GM12878 (cell line): ENCODE measurements around the gene UBE2G2. TPM values are rescaled to one million over a fixed set of nuclear protein-coding genes. Genes with fewer than 3 reads are reported as not detected.

Source experiments
- CTCF ChIP-seq, 3 experiments: IDR thresholded peaks in 2 of 3; conservative IDR thresholded peaks in 1 of 3; 2 replicates each; pipeline ENCODE4 v1.5.1; 2011; ENCODE audit warnings: low read depth in 3 of 3, low read length in 3 of 3, mild to moderate bottlenecking in 3 of 3, control low read depth in 2 of 3, moderate library complexity in 2 of 3, inconsistent platforms in 1 of 3, mixed read lengths in 1 of 3; ENCODE audit not compliant: control insufficient read depth in 2 of 3, insufficient read depth in 1 of 3; ENCODE audit errors: extremely low read depth in 1 of 3
- ETV6 ChIP-seq, 2 experiments: fragments of 450-650 bp in 1 of 2; IDR thresholded peaks in 1 of 2; conservative IDR thresholded peaks in 1 of 2; 2 replicates each; pipeline ENCODE4 v1.6.1; 2014; ENCODE audit warnings: antibody characterized with exemption in 1 of 2, borderline replicate concordance in 1 of 2, low read depth in 1 of 2, mild to moderate bottlenecking in 1 of 2, moderate library complexity in 1 of 2
- GABPA ChIP-seq: IDR thresholded peaks from 2 replicates; pipeline ENCODE4 v1.6.1; 2014; ENCODE audit warnings: antibody characterized with exemption, low read depth, mild to moderate bottlenecking, inconsistent platforms
- HCFC1 ChIP-seq: fragments of 150-350 bp; IDR thresholded peaks from 2 replicates; pipeline ENCODE4 v1.6.1; 2014; ENCODE audit warnings: low read length
- MEF2A ChIP-seq: IDR thresholded peaks from 2 replicates; pipeline ENCODE4 v1.6.1; 2011; ENCODE audit warnings: low read depth, mild to moderate bottlenecking, low read length, moderate library complexity; ENCODE audit not compliant: insufficient read depth
- NFYB ChIP-seq: IDR thresholded peaks from 2 replicates; pipeline ENCODE4 v1.6.1; 2011; ENCODE audit warnings: low read depth, mild to moderate bottlenecking, low read length, improper control_type of control experiment, moderate library complexity; ENCODE audit not compliant: insufficient read depth
- POLR2A ChIP-seq: IDR thresholded peaks from 2 replicates; pipeline ENCODE4 v1.6.1; 2011; ENCODE audit warnings: low read depth, mild to moderate bottlenecking, low read length
- SREBF1 ChIP-seq: IDR thresholded peaks from 2 replicates; pipeline ENCODE4 v1.6.1; 2012; ENCODE audit warnings: mild to moderate bottlenecking, low read length
- polyA plus RNA-seq, 11 experiments: library from polyadenylated mRNA; depleted of rRNA in 4 of 11; unstranded in 6 of 11; stranded (reverse) in 5 of 11; fragments of >200 nt; fragmentation: Nextera tagmentation in 4 of 11; fragmentation: Illumina TruSeq in 1 of 11; extraction: Ambion mirVana in 4 of 11; extraction: Trizol in 1 of 11; gene quantifications; 1 replicate in 1 of 11; 2 replicates in 10 of 11; pipeline versions ENCODE4 v1.2.1 to v1.2.3, GENCODE V29; 2011 to 2016; ENCODE audit warnings: inconsistent platforms in 2 of 11, missing spikeins in 2 of 11, low read depth in 1 of 11
- total RNA-seq, 4 experiments: library from RNA; depleted of rRNA in 3 of 4; stranded (reverse); fragments of >200 nt in 3 of 4; fragmentation: Illumina TruSeq in 1 of 4; extraction: Trizol in 1 of 4; gene quantifications; 2 replicates each; pipeline versions ENCODE4 v1.2.1 to v1.2.3, GENCODE V29; 2013 to 2021
- TF ChIP-seq, protein P1 (sequence below): fragments of 150-350 bp; IDR thresholded peaks from 2 replicates; pipeline ENCODE4 v1.6.1; 2016; ENCODE audit warnings: low read depth, low read length

UBE2G2 gene
- total and polyA plus RNA-seq, 10 of the 15 experiments (the other 5 are each of a cell fraction or from before 2014, with no cell fraction given), result 27.0 to 139 (median 75.9) TPM

DNA sequence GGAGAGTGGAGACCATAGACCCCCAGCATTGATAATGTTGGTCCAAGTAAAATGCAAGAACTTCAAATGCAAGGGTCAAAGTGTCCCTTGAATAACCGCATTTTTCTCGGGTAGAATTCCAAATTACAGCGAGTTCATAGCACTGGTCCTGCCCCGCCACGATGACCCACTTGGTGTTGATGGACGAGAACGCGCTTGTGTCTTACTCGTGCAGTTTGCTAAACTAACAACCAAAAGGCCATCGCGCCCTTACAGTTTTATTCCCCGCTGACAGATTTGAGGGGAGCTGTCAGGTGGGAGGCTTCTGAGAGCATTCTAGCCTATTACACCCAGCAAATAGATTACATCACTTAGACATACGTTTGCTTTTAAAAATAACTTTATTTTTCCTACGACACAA is 72.9 kb downstream of the UBE2G2 start (continued):
- TF ChIP-seq HCFC1 (no peak), ETV6 (conservative IDR thresholded peaks at IDR 0.05 in 1 of 2, IDR thresholded peaks at IDR 0.05 in 1 of 2; ENCODE audit: borderline replicate concordance in 1 of 2, low read depth in 1 of 2) (no peak), MEF2A (no peak), GABPA (no peak), POLR2A (no peak), CTCF (IDR thresholded peaks at IDR 0.05 in 2 of 3, conservative IDR thresholded peaks at IDR 0.05 in 1 of 3; ENCODE audit: control insufficient read depth in 2 of 3, extremely low read depth in 1 of 3, insufficient read depth in 1 of 3, low read depth in 3 of 3, low read length in 3 of 3) (no peak), SREBF1 (no peak), NFYB (no peak)
- TF ChIP-seq, protein P1, sequence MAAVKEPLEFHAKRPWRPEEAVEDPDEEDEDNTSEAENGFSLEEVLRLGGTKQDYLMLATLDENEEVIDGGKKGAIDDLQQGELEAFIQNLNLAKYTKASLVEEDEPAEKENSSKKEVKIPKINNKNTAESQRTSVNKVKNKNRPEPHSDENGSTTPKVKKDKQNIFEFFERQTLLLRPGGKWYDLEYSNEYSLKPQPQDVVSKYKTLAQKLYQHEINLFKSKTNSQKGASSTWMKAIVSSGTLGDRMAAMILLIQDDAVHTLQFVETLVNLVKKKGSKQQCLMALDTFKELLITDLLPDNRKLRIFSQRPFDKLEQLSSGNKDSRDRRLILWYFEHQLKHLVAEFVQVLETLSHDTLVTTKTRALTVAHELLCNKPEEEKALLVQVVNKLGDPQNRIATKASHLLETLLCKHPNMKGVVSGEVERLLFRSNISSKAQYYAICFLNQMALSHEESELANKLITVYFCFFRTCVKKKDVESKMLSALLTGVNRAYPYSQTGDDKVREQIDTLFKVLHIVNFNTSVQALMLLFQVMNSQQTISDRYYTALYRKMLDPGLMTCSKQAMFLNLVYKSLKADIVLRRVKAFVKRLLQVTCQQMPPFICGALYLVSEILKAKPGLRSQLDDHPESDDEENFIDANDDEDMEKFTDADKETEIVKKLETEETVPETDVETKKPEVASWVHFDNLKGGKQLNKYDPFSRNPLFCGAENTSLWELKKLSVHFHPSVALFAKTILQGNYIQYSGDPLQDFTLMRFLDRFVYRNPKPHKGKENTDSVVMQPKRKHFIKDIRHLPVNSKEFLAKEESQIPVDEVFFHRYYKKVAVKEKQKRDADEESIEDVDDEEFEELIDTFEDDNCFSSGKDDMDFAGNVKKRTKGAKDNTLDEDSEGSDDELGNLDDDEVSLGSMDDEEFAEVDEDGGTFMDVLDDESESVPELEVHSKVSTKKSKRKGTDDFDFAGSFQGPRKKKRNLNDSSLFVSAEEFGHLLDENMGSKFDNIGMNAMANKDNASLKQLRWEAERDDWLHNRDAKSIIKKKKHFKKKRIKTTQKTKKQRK, result no peak
